ENCODE measurements around the gene OGFR. TPM values are rescaled to one million over a fixed set of nuclear protein-coding genes. Genes with fewer than 3 reads are reported as not detected.

OGFR gene
- total RNA-seq, 1 donor from 2014 or later = 31.0 TPM

- Mint-ChIP-seq H3K9me3 (ENCODE audit: low read depth) (no peaks in the 10 kb centered on the region), H3K4me3 (ENCODE audit: low read depth) (no peak overlapping the region), H3K4me1 (ENCODE audit: low read depth) (no peaks in the 10 kb centered on the region), H3K36me3 (ENCODE audit: insufficient read depth) (no peaks in the 10 kb centered on the region), H3K27ac (no peak overlapping the region), H3K27me3 (peaks cover 7% of the 10 kb centered on the region)
- TF ChIP-seq, protein P1, sequence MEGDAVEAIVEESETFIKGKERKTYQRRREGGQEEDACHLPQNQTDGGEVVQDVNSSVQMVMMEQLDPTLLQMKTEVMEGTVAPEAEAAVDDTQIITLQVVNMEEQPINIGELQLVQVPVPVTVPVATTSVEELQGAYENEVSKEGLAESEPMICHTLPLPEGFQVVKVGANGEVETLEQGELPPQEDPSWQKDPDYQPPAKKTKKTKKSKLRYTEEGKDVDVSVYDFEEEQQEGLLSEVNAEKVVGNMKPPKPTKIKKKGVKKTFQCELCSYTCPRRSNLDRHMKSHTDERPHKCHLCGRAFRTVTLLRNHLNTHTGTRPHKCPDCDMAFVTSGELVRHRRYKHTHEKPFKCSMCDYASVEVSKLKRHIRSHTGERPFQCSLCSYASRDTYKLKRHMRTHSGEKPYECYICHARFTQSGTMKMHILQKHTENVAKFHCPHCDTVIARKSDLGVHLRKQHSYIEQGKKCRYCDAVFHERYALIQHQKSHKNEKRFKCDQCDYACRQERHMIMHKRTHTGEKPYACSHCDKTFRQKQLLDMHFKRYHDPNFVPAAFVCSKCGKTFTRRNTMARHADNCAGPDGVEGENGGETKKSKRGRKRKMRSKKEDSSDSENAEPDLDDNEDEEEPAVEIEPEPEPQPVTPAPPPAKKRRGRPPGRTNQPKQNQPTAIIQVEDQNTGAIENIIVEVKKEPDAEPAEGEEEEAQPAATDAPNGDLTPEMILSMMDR (IDR thresholded peaks at IDR 0.05; ENCODE audit: unreplicated experiment) = no peak
- no peak for DNase-seq (ENCODE audit: low spot score, unreplicated experiment)
These were observed 24.4 kb upstream of the OGFR start for GRCh38 chr20:62780204-62780603.

DNA sequence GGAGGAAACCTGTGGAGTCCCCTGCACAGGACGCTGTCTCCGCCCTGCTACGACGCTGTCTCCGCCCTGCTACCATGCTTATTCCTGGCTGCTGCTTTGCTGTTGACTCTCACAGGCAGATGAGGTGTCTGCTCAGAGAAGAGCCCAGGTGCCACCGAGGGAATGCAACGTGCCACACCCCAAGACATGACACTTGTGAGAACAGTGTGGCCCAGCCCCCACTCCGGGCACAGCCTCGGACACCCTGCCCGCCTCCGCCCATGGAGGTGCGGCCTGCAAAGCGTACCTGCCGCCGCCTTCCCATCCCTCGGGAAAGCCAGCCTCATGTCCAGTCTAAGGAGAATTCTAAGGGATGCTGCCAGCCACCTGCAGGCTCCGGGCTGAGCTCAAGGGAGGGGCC lies 23.9 kb upstream of the OGFR start:
- DNase-seq (ENCODE audit: low spot score, unreplicated experiment) = no peak
- TF ChIP-seq, protein P1 (IDR thresholded peaks at IDR 0.05; ENCODE audit: unreplicated experiment) = no peak
- Mint-ChIP-seq H3K9me3 (ENCODE audit: low read depth) (no peaks in the 10 kb centered on the region), H3K4me1 (ENCODE audit: low read depth) (no peaks in the 10 kb centered on the region), H3K36me3 (ENCODE audit: insufficient read depth) (no peaks in the 10 kb centered on the region), H3K4me3 (ENCODE audit: low read depth) (no peak overlapping the region), H3K27me3 (peaks cover 5% of the 10 kb centered on the region), H3K27ac (no peak overlapping the region)

DNA sequence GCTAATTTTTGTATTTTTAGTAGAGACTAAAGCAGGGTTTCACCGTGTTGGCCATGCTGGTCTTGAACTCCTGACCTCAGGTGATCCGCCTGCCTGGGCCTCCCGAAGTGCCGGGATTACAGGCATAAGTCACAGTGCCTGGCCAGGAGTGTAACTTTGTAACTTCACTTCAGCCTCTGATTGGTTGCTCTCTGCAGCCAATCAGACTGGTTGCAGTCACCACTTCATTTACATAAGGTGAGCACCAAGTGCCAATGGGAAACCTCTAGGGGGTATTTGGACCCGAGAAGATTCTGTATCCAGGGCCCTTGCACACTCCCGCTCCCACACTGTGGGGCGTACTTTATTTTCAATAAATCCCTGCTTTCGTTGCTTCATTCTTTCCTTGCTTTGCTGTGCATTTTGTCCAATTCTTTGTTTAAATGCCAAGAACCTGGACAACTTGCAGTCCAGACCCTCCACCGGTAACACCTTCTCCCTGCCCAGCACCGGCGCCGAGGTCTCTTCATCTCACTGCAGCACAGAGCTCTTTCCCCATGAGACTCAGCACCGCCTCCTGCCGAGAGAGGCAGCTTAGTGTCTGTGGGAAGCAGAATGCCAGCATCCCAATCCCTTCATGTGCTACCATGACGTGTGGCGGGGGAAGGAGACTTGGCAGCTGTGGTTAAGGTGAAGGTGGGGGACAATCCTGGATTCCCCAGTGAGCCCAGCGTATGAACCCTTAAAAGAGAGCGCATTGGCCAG lies 22.3 kb upstream of the OGFR start:
- Mint-ChIP-seq H3K4me1 (ENCODE audit: low read depth) (no peaks in the 10 kb centered on the region), H3K36me3 (ENCODE audit: insufficient read depth) (no peaks in the 10 kb centered on the region), H3K4me3 (ENCODE audit: low read depth) (no peak overlapping the region), H3K27ac (no peak overlapping the region), H3K27me3 (peaks cover 10% of the 10 kb centered on the region), H3K9me3 (ENCODE audit: low read depth) (no peaks in the 10 kb centered on the region)
- DNase-seq (ENCODE audit: low spot score, unreplicated experiment) = no peak
- TF ChIP-seq, protein P1 (IDR thresholded peaks at IDR 0.05; ENCODE audit: unreplicated experiment) = no peak

- no peak overlapping the region for H3K27ac Mint-ChIP-seq
- no peak overlapping the region for H3K4me3 Mint-ChIP-seq (ENCODE audit: low read depth)
- peaks cover 16% of the 10 kb centered on the region for H3K27me3 Mint-ChIP-seq
- TF ChIP-seq, protein P1 (IDR thresholded peaks at IDR 0.05; ENCODE audit: unreplicated experiment) = no peak
- no peaks in the 10 kb centered on the region for H3K4me1 Mint-ChIP-seq (ENCODE audit: low read depth)
- H3K9me3 Mint-ChIP-seq (ENCODE audit: low read depth) = no peaks in the 10 kb centered on the region
- DNase-seq (ENCODE audit: low spot score, unreplicated experiment) = no peak
- H3K36me3 Mint-ChIP-seq (ENCODE audit: insufficient read depth) = no peaks in the 10 kb centered on the region
These were observed 21.7 kb upstream of the OGFR start for GRCh38 chr20:62782893-62783278.

DNA sequence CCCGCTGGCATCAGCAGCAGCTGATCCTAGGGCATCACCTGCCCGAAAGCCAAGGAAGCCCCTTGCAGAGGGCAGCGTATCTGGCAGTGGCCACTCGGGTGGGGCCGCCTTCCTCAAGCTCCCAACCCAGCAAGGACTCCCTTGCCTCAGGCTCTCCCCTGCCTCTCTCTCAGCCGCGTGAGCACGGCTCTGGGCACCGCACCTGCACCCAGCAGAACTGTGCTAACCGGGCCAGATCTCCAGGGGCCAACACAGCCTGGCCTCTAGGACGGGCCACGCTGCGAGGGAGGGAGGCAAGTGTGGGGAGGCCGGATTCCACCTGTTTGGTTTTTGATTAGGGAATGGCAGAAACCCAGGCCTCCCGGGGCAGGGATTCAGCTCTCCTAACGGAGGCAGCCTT lies 20.1 kb upstream of the OGFR start:
- no peak overlapping the region for H3K27ac Mint-ChIP-seq
- no peak for DNase-seq (ENCODE audit: low spot score, unreplicated experiment)
- H3K36me3 Mint-ChIP-seq (ENCODE audit: insufficient read depth) = no peaks in the 10 kb centered on the region
- no peaks in the 10 kb centered on the region for H3K9me3 Mint-ChIP-seq (ENCODE audit: low read depth)
- TF ChIP-seq, protein P1 (IDR thresholded peaks at IDR 0.05; ENCODE audit: unreplicated experiment) = no peak
- no peak overlapping the region for H3K4me3 Mint-ChIP-seq (ENCODE audit: low read depth)
- H3K4me1 Mint-ChIP-seq (ENCODE audit: low read depth) = no peaks in the 10 kb centered on the region
- H3K27me3 Mint-ChIP-seq = peaks cover 19% of the 10 kb centered on the region

Measured in progenitor cell of endocrine pancreas (in vitro differentiated cells).